Measurements from ENCODE around the gene ZDHHC12. TPM values are rescaled to one million over a fixed set of nuclear protein-coding genes. Genes with fewer than 3 reads are reported as not detected.

ZDHHC12 gene
- polyA plus RNA-seq, 3 donors = 50.0 to 72.7 (median 68.4) TPM

GRCh38 chr9:128729766-128730517 lies 6.0 kb upstream of the ZDHHC12 start:
- 99% methylated on average over 26 of the region's 27 CpGs for WGBS (ENCODE audit: insufficient coverage)
- H3K36me3 Mint-ChIP-seq = peaks cover 19 to 41% of the 10 kb centered on the region in 2 donors
- intact Hi-C loops (cut with micrococcal nuclease) = loop anchor here in 1 of 2 donors (10.0 kb wide), 1 partner anchor 215 kb away; the partner anchor contains the start of genes DOLK and NUP188
- H3K4me1 Mint-ChIP-seq = peaks cover 5% of the 10 kb centered on the region
- TF ChIP-seq CTCF (IDR thresholded peaks at IDR 0.05) = no peak
- H3K4me3 Mint-ChIP-seq = no peak overlapping the region
- H3K79me2 ChIP-seq (ENCODE audit: insufficient read depth, low read length) = no peaks in the 10 kb centered on the region
- no peak overlapping the region for H3K27ac ChIP-seq (ENCODE audit: low read depth in 1 of 2, low read length in 2 of 2)
- peaks cover 0 to 2% (median 0%) of the 10 kb centered on the region in 3 donors for H3K27me3 Mint-ChIP-seq (ENCODE audit: low read depth in 3 of 3)
- H2AFZ ChIP-seq (ENCODE audit: insufficient read depth, low read depth, low read length, poor library complexity, severe bottlenecking) = no peak overlapping the region
- no peak for DNase-seq
- H3K27me3 ChIP-seq (ENCODE audit: control insufficient read depth in 2 of 2, insufficient read depth in 2 of 2, low read length in 2 of 2) = no peaks in the 10 kb centered on the region
- H3K4me1 ChIP-seq (ENCODE audit: control insufficient read depth in 1 of 2, insufficient read depth in 2 of 2, low read length in 2 of 2) = peaks cover under 1 to 1% of the 10 kb centered on the region in 2 donors
- H3K9me3 ChIP-seq (replicated peaks in 1 of 2; ENCODE audit: control insufficient read depth in 1 of 2, insufficient read depth in 1 of 2, low read length in 2 of 2) = no peaks in the 10 kb centered on the region
- peak overlapping the region in 1 of 7 donors; percentile 61 for H3K27ac Mint-ChIP-seq
- no peak overlapping the region for H3K9ac ChIP-seq (ENCODE audit: insufficient read depth, low read length, poor library complexity, severe bottlenecking)
- no peak overlapping the region for H3K4me2 ChIP-seq (replicated peaks; ENCODE audit: extremely low read depth, low read length, poor library complexity, severe bottlenecking)
- peaks cover 0 to 1% (median 0%) of the 10 kb centered on the region in 7 donors for H3K9me3 Mint-ChIP-seq
- H3K4me3 ChIP-seq (replicated peaks in 1 of 3; ENCODE audit: low read depth in 2 of 3, low read length in 3 of 3) = no peak overlapping the region
- peaks cover 9 to 23% of the 10 kb centered on the region in 2 donors for H3K36me3 ChIP-seq (replicated peaks in 1 of 2; ENCODE audit: control insufficient read depth in 1 of 2, insufficient read depth in 2 of 2, low read length in 2 of 2)
- H4K20me1 ChIP-seq (ENCODE audit: insufficient read depth, low read length) = no peaks in the 10 kb centered on the region

- Histone ChIP-seq H3K9ac (ENCODE audit: insufficient read depth, low read length, poor library complexity, severe bottlenecking) (no peak overlapping the region), H3K27me3 (ENCODE audit: control insufficient read depth in 2 of 2, insufficient read depth in 2 of 2, low read length in 2 of 2) (no peaks in the 10 kb centered on the region), H3K4me1 (ENCODE audit: control insufficient read depth in 1 of 2, insufficient read depth in 2 of 2, low read length in 2 of 2) (peaks cover 7 to 8% of the 10 kb centered on the region in 2 donors), H4K20me1 (ENCODE audit: insufficient read depth, low read length) (no peaks in the 10 kb centered on the region), H3K36me3 (replicated peaks in 1 of 2; ENCODE audit: control insufficient read depth in 1 of 2, insufficient read depth in 2 of 2, low read length in 2 of 2) (peaks cover 9 to 17% of the 10 kb centered on the region in 2 donors), H3K79me2 (ENCODE audit: insufficient read depth, low read length) (peaks cover 3% of the 10 kb centered on the region), H3K4me3 (replicated peaks in 1 of 3; ENCODE audit: low read depth in 2 of 3, low read length in 3 of 3) (no peak overlapping the region), H3K4me2 (replicated peaks; ENCODE audit: extremely low read depth, low read length, poor library complexity, severe bottlenecking) (no peak overlapping the region), H3K27ac (ENCODE audit: low read depth in 1 of 2, low read length in 2 of 2) (no peak overlapping the region), H3K9me3 (replicated peaks in 1 of 2; ENCODE audit: control insufficient read depth in 1 of 2, insufficient read depth in 1 of 2, low read length in 2 of 2) (no peaks in the 10 kb centered on the region), H2AFZ (ENCODE audit: insufficient read depth, low read depth, low read length, poor library complexity, severe bottlenecking) (no peak overlapping the region)
- peaks cover 15 to 36% of the 10 kb centered on the region in 2 donors for H3K36me3 Mint-ChIP-seq
- no peak for TF ChIP-seq CTCF (IDR thresholded peaks at IDR 0.05)
- peaks cover 0 to 3% (median 0%) of the 10 kb centered on the region in 7 donors for H3K9me3 Mint-ChIP-seq
- H3K4me1 Mint-ChIP-seq = peaks cover 12% of the 10 kb centered on the region
- 87% methylated on average over 2 of the region's 5 CpGs for WGBS (ENCODE audit: insufficient coverage)
- DNase-seq = no peak
- intact Hi-C loops (cut with micrococcal nuclease) = loop anchor here in 1 of 2 donors (10.0 kb wide), 1 partner anchor 215 kb away; the partner anchor contains the start of genes DOLK and NUP188
- no peak overlapping the region for H3K4me3 Mint-ChIP-seq
- peaks cover 0 to 2% (median 0%) of the 10 kb centered on the region in 3 donors for H3K27me3 Mint-ChIP-seq (ENCODE audit: low read depth in 3 of 3)
- peak overlapping the region in 1 of 7 donors; percentile 57 for H3K27ac Mint-ChIP-seq
Measured at GRCh38 chr9:128729302-128729701, 5.4 kb upstream of the ZDHHC12 start.
